Esophagus squamous epithelium (tissue), 5 donors: ENCODE measurements around the gene TFF3. TPM values are rescaled to one million over a fixed set of nuclear protein-coding genes. Genes with fewer than 3 reads are reported as not detected.

Source experiments
- DNase-seq: peaks from one replicate; lab custom pipeline; 2025; lab: John Stamatoyannopoulos, UW
- H3K27ac ChIP-seq, 4 donors: fragments of 200-600 bp; sonication (generic); one replicate each; pipeline ENCODE4 v1.5.1; 2016 to 2019; ENCODE audit warnings: mild to moderate bottlenecking in 1 of 4
- H3K27me3 ChIP-seq, 4 donors: fragments of 200-600 bp; sonication (generic); 1 replicate in 3 of 4; 2 replicates in 1 of 4; pipeline versions ENCODE4 v1.5.1 to v1.6.0; 2017 to 2021; ENCODE audit warnings: antibody characterized with exemption in 1 of 4
- H3K36me3 ChIP-seq, 3 donors: fragments of 200-600 bp; sonication (generic); one replicate each; pipeline ENCODE4 v1.5.1; 2016 to 2019
- H3K4me1 ChIP-seq, 3 donors: fragments of 200-600 bp; sonication (generic); one replicate each; pipeline ENCODE4 v1.5.1; 2017 to 2019
- H3K4me3 ChIP-seq, 4 donors: fragments of 200-600 bp; sonication (generic); 1 replicate in 3 of 4; 2 replicates in 1 of 4; pipeline ENCODE4 v1.5.1; 2016 to 2019; ENCODE audit warnings: mild to moderate bottlenecking in 2 of 4, moderate library complexity in 1 of 4
- H3K9me3 ChIP-seq, 3 donors: fragments of 200-600 bp; sonication (generic); one replicate each; pipeline ENCODE4 v1.5.1; 2016 to 2019
- POLR2A ChIP-seq, 4 donors: fragments of 450-650 bp; IDR thresholded peaks; one replicate each; pipeline ENCODE4 v1.6.1; 2017; ENCODE audit warnings: antibody characterized with exemption in 4 of 4, mild to moderate bottlenecking in 4 of 4, moderate library complexity in 3 of 4
- WGBS, 2 donors: methylation state at CpG; one replicate each; pipeline ENCODE4 v1.1.5; 2018; 5-methylcytosine and 5-hydroxymethylcytosine counted together
- intact Hi-C: fragments of 100-400 bp; cut with DNase I; formaldehyde crosslinking; loops from one replicate; pipeline ENCODE4 v1.15.0; 2022
- total RNA-seq, 4 donors: library from RNA; depleted of rRNA; stranded (reverse); fragments of >200 nt; gene quantifications; one replicate each; pipeline ENCODE4 v1.1.0, GENCODE V29; 2016
- TF ChIP-seq, protein P1 (sequence below), 6 experiments: fragments of 450-650 bp in 4 of 6; fragments of 200-600 bp in 2 of 6; sonication (generic) in 2 of 6; IDR thresholded peaks; one replicate each; pipeline ENCODE4 v1.5.1; 2016 to 2019; ENCODE audit warnings: antibody characterized with exemption in 6 of 6, mild to moderate bottlenecking in 4 of 6, moderate library complexity in 4 of 6
- donor health status: DM: yes; HTN: yes; CAD: no.

The TFF3 gene
- total RNA-seq, 4 donors from 2014 or later, result 1.4 to 15.1 (median 7.2) TPM; not detected in 1

DNA sequence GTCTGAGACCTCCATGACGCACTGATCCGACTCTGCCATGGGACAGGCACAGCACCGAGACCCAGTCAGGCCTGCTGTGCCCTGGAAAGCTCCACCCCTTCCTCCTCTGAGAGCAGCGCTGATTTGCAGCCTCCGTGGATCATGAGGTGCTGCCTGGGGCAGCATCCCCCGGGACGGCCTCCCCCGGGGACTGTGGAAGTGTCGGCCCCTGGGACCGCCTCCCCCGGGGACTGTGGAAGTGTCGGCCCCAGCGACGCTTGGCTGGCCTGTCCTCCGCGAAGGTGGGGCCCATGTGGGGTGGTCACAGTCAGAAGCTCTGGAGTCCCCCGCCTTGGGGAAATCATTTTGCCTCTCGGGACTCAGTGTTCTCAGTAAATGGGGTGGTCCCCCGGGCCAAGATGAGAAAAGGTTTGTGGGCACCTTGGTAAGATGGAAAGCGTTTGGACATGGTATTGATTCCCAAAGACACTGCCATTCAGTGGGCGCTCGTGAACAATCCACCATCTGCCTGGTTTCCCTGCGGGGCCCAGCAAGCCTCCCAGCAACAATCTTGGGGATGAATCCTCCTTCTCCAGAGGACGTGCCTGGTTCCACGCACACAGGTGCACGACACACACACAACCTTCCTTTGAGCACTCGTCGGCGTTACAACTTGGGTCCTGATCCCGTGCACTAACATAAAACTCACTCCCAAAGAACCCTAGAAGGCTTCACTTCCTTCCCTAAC lies 32.6 kb upstream of the TFF3 start:
- H3K9me3 ChIP-seq, result no peaks in the 10 kb centered on the region
- intact Hi-C loops, result no loop called here
- DNase-seq, result no peak
- TF ChIP-seq, protein P1, sequence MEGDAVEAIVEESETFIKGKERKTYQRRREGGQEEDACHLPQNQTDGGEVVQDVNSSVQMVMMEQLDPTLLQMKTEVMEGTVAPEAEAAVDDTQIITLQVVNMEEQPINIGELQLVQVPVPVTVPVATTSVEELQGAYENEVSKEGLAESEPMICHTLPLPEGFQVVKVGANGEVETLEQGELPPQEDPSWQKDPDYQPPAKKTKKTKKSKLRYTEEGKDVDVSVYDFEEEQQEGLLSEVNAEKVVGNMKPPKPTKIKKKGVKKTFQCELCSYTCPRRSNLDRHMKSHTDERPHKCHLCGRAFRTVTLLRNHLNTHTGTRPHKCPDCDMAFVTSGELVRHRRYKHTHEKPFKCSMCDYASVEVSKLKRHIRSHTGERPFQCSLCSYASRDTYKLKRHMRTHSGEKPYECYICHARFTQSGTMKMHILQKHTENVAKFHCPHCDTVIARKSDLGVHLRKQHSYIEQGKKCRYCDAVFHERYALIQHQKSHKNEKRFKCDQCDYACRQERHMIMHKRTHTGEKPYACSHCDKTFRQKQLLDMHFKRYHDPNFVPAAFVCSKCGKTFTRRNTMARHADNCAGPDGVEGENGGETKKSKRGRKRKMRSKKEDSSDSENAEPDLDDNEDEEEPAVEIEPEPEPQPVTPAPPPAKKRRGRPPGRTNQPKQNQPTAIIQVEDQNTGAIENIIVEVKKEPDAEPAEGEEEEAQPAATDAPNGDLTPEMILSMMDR (IDR thresholded peaks at IDR 0.05), result no peak
- no peak for TF ChIP-seq POLR2A (IDR thresholded peaks at IDR 0.05)
- no peaks in the 10 kb centered on the region for H3K36me3 ChIP-seq
- 90 to 91% methylated on average over 12 to 16 of the region's 30 CpGs for WGBS, 2 donors
- H3K4me1 ChIP-seq, result no peaks in the 10 kb centered on the region
- H3K27ac ChIP-seq, result no peak overlapping the region
- no peak overlapping the region for H3K4me3 ChIP-seq
- H3K27me3 ChIP-seq, result peaks cover 0 to 35% (median 0%) of the 10 kb centered on the region in 4 donors

DNA sequence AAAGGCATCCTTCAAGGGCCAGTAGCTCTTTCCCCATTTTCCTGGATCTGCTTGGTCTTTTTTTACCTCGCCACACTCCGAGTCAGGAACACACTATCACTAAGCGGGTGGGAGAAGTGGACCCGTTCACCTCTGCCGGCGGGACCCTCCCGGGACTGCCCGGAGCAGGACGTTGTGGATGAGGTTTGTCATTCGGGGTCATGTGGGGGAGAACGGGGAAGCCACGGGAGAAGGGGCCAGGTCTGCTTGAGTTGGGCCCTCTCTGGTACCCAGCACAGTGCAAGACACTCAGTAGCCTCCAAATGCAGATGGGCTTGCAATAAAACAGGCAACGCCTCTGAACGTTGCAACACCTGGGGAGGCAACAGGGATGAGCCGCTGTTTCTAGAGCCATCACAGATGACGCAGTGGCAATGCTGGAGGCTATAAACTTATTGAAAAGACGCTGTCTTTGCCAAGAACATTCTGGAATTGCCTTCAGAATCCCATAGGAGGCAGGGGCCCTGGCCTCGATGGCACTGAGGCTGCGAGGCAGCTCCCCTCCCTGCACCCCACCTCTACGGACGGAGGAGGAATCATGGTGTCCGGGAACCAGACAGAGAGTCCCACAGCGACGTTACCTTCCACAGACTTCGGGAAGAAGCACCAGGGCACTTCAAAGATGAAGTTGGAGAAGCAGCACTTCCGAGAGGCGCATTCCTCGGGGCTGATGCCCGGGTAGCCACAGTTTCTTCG lies 31.8 kb upstream of the TFF3 start:
- WGBS, 2 donors, result 74 to 84% methylated on average over 17 to 19 of the region's 30 CpGs
- Histone ChIP-seq H3K27ac (no peak overlapping the region), H3K27me3 (peaks cover 0 to 35% (median 0%) of the 10 kb centered on the region in 4 donors), H3K4me1 (no peaks in the 10 kb centered on the region), H3K36me3 (no peaks in the 10 kb centered on the region), H3K9me3 (no peaks in the 10 kb centered on the region), H3K4me3 (no peak overlapping the region)
- intact Hi-C loops, result no loop called here
- TF ChIP-seq POLR2A (IDR thresholded peaks at IDR 0.05), result no peak
- TF ChIP-seq, protein P1 (IDR thresholded peaks at IDR 0.05), result no peak
- no peak for DNase-seq

DNA sequence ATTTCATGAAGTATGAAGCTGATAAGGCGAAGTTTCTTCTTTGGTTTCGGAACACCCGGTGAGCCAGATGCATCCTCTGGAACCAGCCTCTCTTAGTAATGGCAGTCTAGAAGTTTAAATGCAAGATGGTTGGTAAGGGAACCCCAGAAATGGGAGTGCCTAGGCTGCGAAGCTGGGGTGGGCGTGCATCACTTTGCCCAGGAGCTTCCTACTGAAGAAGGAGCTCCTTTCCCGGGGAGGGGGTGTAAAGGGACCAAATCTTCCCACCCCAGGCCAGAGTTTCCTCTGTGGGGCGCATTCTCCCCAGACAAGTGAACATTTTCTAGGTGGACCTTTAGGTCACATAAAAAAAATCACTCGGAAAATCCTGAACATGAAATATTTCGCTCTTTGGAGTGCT lies 31.2 kb upstream of the TFF3 start:
- Histone ChIP-seq H3K4me1 (no peaks in the 10 kb centered on the region), H3K27me3 (peaks cover 0 to 35% (median 0%) of the 10 kb centered on the region in 4 donors), H3K36me3 (no peaks in the 10 kb centered on the region), H3K27ac (no peak overlapping the region), H3K4me3 (no peak overlapping the region), H3K9me3 (no peaks in the 10 kb centered on the region)
- WGBS, 2 donors, result 88 to 90% methylated on average over 9 of the region's 9 CpGs
- intact Hi-C loops, result no loop called here
- no peak for DNase-seq
- TF ChIP-seq, protein P1 (IDR thresholded peaks at IDR 0.05), result no peak
- no peak for TF ChIP-seq POLR2A (IDR thresholded peaks at IDR 0.05)

DNA sequence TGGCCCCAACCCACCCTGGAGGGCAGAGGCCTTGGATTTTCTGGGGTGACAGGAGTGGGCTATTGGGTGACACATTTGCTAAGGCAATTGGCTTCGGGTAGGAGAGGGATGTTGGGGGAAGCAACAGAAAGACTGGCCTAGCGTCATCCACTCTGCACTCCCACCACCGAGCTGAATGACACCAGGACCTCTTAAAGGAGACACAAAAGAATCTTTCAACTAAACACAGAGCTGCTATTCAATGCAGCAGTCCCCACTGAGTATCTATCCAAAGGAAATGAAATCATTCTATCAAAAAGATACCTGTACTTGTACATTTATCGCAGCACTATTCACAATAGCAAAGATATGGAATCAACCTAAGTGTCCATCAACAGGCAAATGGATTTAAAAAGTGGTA lies 29.4 kb upstream of the TFF3 start:
- no peak for TF ChIP-seq POLR2A (IDR thresholded peaks at IDR 0.05)
- TF ChIP-seq, protein P1 (IDR thresholded peaks at IDR 0.05), result no peak

DNA sequence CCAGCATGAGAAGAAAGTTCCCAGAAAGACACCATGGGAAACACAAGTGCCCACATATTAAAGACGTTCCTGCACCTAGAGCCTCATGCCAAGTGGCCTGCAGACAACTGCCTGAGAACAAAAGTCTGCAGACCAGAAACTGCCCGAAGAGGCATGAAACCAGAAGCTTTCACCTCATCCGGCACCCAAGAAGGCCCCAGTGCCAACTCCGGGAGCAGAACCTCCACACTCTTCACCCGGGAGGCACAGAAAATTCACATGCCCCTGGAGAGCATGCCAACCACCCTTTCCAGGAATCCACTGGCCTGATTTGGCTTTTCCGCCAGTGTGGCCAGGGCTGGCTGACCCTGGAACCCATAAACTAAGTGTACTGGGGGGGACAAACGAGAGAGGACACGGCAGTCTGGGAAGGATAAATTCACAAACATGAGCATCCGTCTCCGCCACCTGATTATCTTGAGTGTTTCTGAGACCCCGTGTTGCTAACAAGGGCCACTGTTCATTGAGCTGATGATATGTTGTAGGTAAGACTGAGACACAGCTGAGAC lies 28.8 kb upstream of the TFF3 start:
- no peak for TF ChIP-seq POLR2A (IDR thresholded peaks at IDR 0.05)
- TF ChIP-seq, protein P1 (IDR thresholded peaks at IDR 0.05), result no peak
- peaks cover 0 to 28% (median 0%) of the 10 kb centered on the region in 4 donors for H3K27me3 ChIP-seq
- DNase-seq, result no peak
- no peak overlapping the region for H3K4me3 ChIP-seq
- H3K36me3 ChIP-seq, result no peaks in the 10 kb centered on the region
- no peaks in the 10 kb centered on the region for H3K9me3 ChIP-seq
- H3K27ac ChIP-seq, result no peak overlapping the region
- WGBS, 2 donors, result 87 to 90% methylated on average over 7 to 11 of the region's 11 CpGs
- intact Hi-C loops, result no loop called here
- peaks cover 0 to 12% (median 0%) of the 10 kb centered on the region in 3 donors for H3K4me1 ChIP-seq

More for the DNA sequence above, 29.4 kb upstream of the TFF3 start:
- Histone ChIP-seq H3K36me3 (no peaks in the 10 kb centered on the region), H3K4me1 (peaks cover 0 to 11% (median 0%) of the 10 kb centered on the region in 3 donors), H3K9me3 (no peaks in the 10 kb centered on the region), H3K27ac (no peak overlapping the region), H3K27me3 (peaks cover 0 to 32% (median 0%) of the 10 kb centered on the region in 4 donors), H3K4me3 (no peak overlapping the region)
- intact Hi-C loops, result no loop called here
- no peak for DNase-seq
- WGBS, 2 donors, result 71 to 83% methylated on average over 3 to 4 of the region's 4 CpGs
